Omental fat pad (tissue), 4 donors: ENCODE results near the gene MYL6. TPM values are rescaled to one million over a fixed set of nuclear protein-coding genes. Genes with fewer than 3 reads are reported as not detected.
"Not testable (repeated sequence)": the region's sequence is repeated elsewhere in the genome, so short reads cannot be mapped to it uniquely, and the experiment has no call there.

Source experiments
- ATAC-seq: fragments of 150-250 bp; one replicate; pipeline ENCODE4 v1.9.1; 2016; ENCODE audit warnings: mild to moderate bottlenecking, moderate library complexity; ENCODE audit not compliant: low FRiP score
- DNase-seq: peaks from one replicate; pipeline ENCODE4 v3.0.0-alpha.2; 2019; ENCODE audit warnings: low spot score
- total RNA-seq, 4 donors: library from RNA; depleted of rRNA; stranded (reverse); fragments of >200 nt; gene quantifications; one replicate each; pipeline ENCODE4 v1.1.0, GENCODE V29; 2016
- TF ChIP-seq, protein P1 (sequence below), 3 donors: fragments of 450-650 bp; IDR thresholded peaks; one replicate each; pipeline ENCODE4 v1.5.1; 2016 to 2017; ENCODE audit warnings: antibody characterized with exemption in 3 of 3, mild to moderate bottlenecking in 3 of 3, moderate library complexity in 2 of 3

Gene MYL6
- total RNA-seq, result 1,000 to 10,000 TPM; 2,379 to 4,265 (median 3,293) TPM

DNA sequence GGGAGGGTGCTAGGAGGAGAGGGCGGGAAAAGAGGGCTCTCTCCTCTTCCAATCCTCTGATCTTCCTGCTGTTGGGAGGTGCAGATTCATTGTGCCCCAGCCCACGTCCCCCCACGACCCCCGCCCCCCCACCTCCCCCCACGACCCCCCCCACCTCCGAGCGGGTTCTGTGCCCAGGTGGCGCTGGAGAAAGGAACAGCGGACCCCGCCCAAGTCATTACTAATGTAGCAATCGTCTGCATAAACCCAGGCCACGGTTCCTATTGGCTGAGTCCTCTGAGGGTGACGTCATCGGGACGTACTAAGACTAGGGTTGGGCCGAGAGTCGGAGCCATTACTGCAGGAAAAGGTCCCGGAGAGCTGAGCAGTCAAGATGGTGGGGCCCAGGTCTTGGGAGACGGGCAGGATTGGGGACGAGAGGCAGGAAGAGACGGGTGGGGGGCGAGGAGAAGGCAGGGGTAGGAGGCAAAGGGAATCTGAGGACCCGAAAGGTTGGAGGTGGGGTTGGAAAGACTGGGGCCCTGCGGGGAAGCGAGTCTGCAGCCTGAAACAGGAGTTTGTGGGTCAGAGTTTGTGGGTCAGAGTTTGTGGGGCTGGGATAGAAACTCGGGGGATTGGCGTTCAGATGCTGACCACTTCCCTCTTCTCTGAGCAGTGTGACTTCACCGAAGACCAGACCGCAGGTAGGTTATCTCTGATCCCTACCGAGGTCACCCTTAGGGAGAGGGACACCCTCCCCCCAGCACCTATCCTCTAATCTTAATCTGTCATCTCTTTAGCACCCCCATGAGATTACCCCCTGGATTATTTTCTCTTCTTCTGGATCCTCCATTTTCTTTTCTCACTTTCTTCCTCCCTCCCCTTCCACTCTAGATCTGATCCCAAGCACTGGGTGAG, at the start of gene MYL6:
Gene MYL6, plus strand, starts transcription at position 331 of the 897 bp plus-strand sequence. Its CDS starts 43 bp downstream, at position 374.
- TF ChIP-seq, protein P1, sequence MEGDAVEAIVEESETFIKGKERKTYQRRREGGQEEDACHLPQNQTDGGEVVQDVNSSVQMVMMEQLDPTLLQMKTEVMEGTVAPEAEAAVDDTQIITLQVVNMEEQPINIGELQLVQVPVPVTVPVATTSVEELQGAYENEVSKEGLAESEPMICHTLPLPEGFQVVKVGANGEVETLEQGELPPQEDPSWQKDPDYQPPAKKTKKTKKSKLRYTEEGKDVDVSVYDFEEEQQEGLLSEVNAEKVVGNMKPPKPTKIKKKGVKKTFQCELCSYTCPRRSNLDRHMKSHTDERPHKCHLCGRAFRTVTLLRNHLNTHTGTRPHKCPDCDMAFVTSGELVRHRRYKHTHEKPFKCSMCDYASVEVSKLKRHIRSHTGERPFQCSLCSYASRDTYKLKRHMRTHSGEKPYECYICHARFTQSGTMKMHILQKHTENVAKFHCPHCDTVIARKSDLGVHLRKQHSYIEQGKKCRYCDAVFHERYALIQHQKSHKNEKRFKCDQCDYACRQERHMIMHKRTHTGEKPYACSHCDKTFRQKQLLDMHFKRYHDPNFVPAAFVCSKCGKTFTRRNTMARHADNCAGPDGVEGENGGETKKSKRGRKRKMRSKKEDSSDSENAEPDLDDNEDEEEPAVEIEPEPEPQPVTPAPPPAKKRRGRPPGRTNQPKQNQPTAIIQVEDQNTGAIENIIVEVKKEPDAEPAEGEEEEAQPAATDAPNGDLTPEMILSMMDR (IDR thresholded peaks at IDR 0.05), result no peak
- DNase-seq (peak; percentile 96), ATAC-seq (peak; percentile 89)

DNA sequence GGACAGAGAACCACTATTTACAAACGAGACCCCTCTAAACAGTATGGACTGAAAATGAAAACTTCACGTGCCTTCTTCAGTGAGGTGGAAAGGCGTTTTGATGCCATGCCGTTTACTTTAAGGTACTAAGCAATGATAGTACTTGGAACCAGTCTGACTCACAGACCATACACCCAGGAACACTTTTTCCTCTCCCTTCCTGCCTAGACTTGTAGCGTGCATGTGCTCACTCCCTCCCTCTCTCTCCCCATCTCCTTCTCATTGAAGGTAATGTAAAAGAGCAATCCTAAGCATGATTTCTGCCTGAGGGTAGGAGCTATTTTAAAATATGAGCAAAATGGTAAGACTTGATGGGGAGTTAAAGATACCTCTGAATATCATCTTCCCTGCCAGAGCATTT, 47.6 kb upstream of the MYL6 start:
- ATAC-seq (no peak), DNase-seq (no peak)
- TF ChIP-seq, protein P1 (IDR thresholded peaks at IDR 0.05), result no peak

DNA sequence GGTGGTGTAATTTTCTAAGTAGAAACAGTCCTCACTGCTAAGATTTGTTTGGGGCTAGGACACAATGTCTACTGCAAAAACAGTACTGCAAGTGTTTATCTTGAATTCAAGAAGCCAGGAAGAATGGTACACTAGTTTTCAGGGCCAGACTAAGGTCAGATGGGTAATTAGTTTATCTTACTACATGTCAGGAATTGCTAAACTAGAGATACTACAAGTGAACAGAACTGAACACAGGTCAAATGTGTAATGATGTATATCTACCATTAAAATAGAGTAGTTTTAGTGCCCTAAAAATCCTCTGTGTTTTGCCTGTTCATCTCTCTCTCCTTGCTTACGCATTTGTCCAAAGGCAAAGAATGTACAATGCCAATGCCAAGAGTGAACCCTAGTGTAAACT, 44.1 kb upstream of the MYL6 start:
- DNase-seq, result no peak
- ATAC-seq, result no peak
- TF ChIP-seq, protein P1 (IDR thresholded peaks at IDR 0.05), result no peak

DNA sequence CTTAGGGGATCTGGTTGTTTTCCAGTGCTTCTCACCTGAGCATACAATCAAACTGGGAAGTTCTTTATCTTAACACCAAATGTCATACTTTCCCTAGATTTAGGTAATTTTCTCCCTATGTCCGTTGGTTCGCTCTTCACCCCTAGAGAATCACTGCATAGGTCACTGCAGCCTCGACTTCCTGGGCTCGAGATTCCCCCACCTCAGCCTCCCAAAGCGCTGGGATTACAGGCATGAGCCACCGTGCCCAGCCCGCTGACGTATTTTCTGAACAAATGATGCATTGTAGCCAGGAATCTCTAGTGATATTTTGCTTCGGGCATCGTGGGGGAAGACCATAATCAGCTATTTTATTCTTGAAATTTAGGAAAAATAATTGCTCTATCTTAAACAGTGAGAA, 42.8 kb upstream of the MYL6 start:
- TF ChIP-seq, protein P1 (IDR thresholded peaks at IDR 0.05), result no peak
- DNase-seq (no peak), ATAC-seq (no peak)

DNA sequence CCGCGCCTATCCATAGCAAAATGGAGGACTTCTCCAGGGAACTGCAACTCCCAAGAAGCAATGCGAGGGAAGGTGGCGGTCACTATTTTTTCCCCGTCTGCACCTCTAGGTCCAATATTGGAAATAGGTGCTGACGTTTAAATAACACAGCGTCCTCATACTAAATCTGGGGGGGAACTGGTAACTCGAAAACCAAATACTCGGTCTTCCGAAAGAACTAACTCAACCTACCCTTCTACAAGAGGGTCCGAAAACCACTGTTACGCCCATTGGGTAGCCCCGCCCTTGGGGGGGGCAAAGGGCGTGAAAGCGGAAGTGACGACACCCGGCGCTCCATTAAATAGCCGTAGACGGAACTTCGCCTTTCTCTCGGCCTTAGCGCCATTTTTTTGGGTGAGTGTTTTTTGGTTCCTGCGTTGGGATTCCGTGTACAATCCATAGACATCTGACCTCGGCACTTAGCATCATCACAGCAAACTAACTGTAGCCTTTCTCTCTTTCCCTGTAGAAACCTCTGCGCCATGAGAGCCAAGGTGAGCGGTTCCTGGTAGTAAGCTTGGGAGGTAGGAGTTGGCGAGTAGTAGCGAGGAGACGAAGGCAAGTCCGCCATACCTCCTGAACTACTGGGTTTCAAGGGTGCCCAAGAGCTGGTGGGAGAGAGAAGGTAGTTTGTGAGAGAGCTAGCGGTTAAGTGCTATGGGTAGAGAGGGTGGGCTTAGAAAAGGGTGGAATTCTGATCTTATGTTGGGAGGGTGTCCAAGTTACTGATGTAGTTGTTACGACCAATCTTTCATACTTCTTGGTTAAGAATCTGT, 41.7 kb upstream of the MYL6 start, which contains the start of gene RPL41:
Gene RPL41, plus strand, starts transcription at position 367 of the 815 bp plus-strand sequence.
- TF ChIP-seq, protein P1 (IDR thresholded peaks at IDR 0.05), result no peak
- ATAC-seq (peak; percentile 48), DNase-seq (peak; percentile 91)

DNA sequence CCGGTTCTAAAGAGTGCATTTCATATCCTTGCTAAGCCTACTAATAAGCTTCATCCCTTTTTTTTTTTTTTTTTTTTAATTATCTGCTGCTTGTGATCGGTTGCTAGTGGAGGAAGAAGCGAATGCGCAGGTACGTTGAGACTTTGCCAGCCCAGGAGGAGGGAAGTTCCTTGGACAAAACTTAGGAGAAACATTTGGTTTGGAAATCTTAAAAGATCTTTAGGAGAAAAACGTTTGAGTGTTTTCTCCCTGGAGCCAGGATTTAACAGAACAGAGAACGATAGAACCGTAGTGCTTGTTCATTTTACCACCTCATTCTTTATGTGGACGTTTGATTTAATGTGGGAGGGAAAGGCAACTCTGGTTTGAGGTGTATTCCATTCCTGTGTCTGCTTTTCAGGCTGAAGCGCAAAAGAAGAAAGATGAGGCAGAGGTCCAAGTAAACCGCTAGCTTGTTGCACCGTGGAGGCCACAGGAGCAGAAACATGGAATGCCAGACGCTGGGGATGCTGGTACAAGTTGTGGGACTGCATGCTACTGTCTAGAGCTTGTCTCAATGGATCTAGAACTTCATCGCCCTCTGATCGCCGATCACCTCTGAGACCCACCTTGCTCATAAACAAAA, 41.0 kb upstream of the MYL6 start:
- ATAC-seq, result not testable (repeated sequence)

More for the DNA sequence above, 41.0 kb upstream of the MYL6 start:
- DNase-seq, result not testable (repeated sequence)
